Fibroblast of lung (primary cell): ENCODE data around the gene CBFA2T2. TPM values are rescaled to one million over a fixed set of nuclear protein-coding genes. Genes with fewer than 3 reads are reported as not detected.

ENCODE experiments used
- DNase-seq, 2 donors: peaks; one replicate each; pipeline versions ENCODE4 v3.0.0 to v3.0.0-alpha.2; 2010; ENCODE audit warnings: low read depth in 2 of 2
- H2AFZ ChIP-seq: 2 replicates; pipeline ENCODE4 v1.5.1; 2012; ENCODE audit warnings: low read length, control low read depth, inconsistent platforms
- H3K27ac ChIP-seq: 2 replicates; pipeline ENCODE4 v1.5.1; 2011; ENCODE audit warnings: low read length, control low read depth; ENCODE audit not compliant: insufficient read depth
- H3K27me3 ChIP-seq: 2 replicates; pipeline ENCODE4 v1.5.1; 2011; ENCODE audit warnings: mild to moderate bottlenecking, low read length; ENCODE audit not compliant: control insufficient read depth, insufficient read depth
- H3K36me3 ChIP-seq: 2 replicates; pipeline ENCODE4 v1.5.1; 2011; ENCODE audit warnings: low read length; ENCODE audit not compliant: control insufficient read depth, insufficient read depth
- H3K4me1 ChIP-seq: 2 replicates; pipeline ENCODE4 v1.5.1; 2011; ENCODE audit warnings: low read length; ENCODE audit not compliant: control insufficient read depth, insufficient read depth; ENCODE audit errors: extremely low read depth
- H3K4me2 ChIP-seq: 2 replicates; pipeline ENCODE4 v1.5.1; 2011; ENCODE audit warnings: low read length, control low read depth; ENCODE audit not compliant: insufficient read depth; ENCODE audit errors: extremely low read depth
- H3K4me3 ChIP-seq, 4 experiments: fragments of 200-600 bp in 1 of 4; sonication (generic) in 1 of 4; replicated peaks in 1 of 4; 2 replicates each; pipeline ENCODE4 v1.5.1; 2011 to 2016; ENCODE audit warnings: low read length in 4 of 4, low read depth in 3 of 4, mild to moderate bottlenecking in 3 of 4, control low read depth in 2 of 4, inconsistent platforms in 1 of 4, mixed read lengths in 1 of 4; ENCODE audit not compliant: insufficient read depth in 1 of 4; ENCODE audit errors: control extremely low read depth in 1 of 4
- H3K79me2 ChIP-seq: 2 replicates; pipeline ENCODE4 v1.5.1; 2012; ENCODE audit warnings: mild to moderate bottlenecking, low read length, inconsistent platforms; ENCODE audit not compliant: control insufficient read depth, insufficient read depth
- H3K9ac ChIP-seq: 2 replicates; pipeline ENCODE4 v1.5.1; 2011; ENCODE audit warnings: mild to moderate bottlenecking, low read length, control low read depth; ENCODE audit not compliant: insufficient read depth
- H3K9me3 ChIP-seq: 2 replicates; pipeline ENCODE4 v1.5.1; 2012; ENCODE audit warnings: low read depth, low read length; ENCODE audit not compliant: control insufficient read depth, insufficient read depth
- H4K20me1 ChIP-seq: 2 replicates; pipeline ENCODE4 v1.5.1; 2011; ENCODE audit warnings: low read length; ENCODE audit not compliant: control insufficient read depth, insufficient read depth; ENCODE audit errors: extremely low read depth
- CTCF ChIP-seq, 2 donors: IDR thresholded peaks in 1 of 2; conservative IDR thresholded peaks in 1 of 2; 1 replicate in 1 of 2; 2 replicates in 1 of 2; pipeline ENCODE4 v1.5.1; 2011 to 2012; ENCODE audit warnings: low read length in 2 of 2, control low read depth in 1 of 2, inconsistent platforms in 1 of 2, low read depth in 1 of 2, mild to moderate bottlenecking in 1 of 2
- EZH2 ChIP-seq: IDR thresholded peaks from 2 replicates; pipeline ENCODE4 v1.5.1; 2012; ENCODE audit warnings: low read length, control low read depth, mild to moderate bottlenecking; ENCODE audit errors: missing control alignments
- polyA plus RNA-seq, 2 donors: library from polyadenylated mRNA; depleted of rRNA in 1 of 2; stranded (reverse) in 1 of 2; unstranded in 1 of 2; fragments of >200 nt; gene quantifications; 2 replicates each; pipeline ENCODE4 v1.2.1, GENCODE V29; 2011 to 2012; ENCODE audit warnings: missing spikeins in 1 of 2
- total RNA-seq: library from RNA; depleted of rRNA; stranded (reverse); fragments of >200 nt; gene quantifications from 2 replicates; pipeline ENCODE4 v1.2.1, GENCODE V29; 2014

The CBFA2T2 gene
- total and polyA plus RNA-seq, 2 donors (not counting 1 experiment from before 2014, with no cell fraction given): 5.6 to 7.3 TPM

- Histone ChIP-seq H3K79me2 (no peaks in the 10 kb centered on the region), H3K27ac (no peak overlapping the region), H4K20me1 (no peaks in the 10 kb centered on the region), H3K4me3 (no peak overlapping the region), H3K9me3 (no peaks in the 10 kb centered on the region), H3K4me2 (no peak overlapping the region), H3K27me3 (no peaks in the 10 kb centered on the region), H2AFZ (no peak overlapping the region), H3K4me1 (peaks cover 3% of the 10 kb centered on the region), H3K9ac (no peak overlapping the region), H3K36me3 (peaks cover 4% of the 10 kb centered on the region)
- no peak for DNase-seq
- TF ChIP-seq CTCF (conservative IDR thresholded peaks at IDR 0.05 in 1 of 2, IDR thresholded peaks at IDR 0.05 in 1 of 2; ENCODE audit: low read depth in 1 of 2, low read length in 2 of 2): no peak
- TF ChIP-seq EZH2: no peak
These were observed 168.6 kb downstream of the CBFA2T2 start for GRCh38 chr20:33658510-33658909.

DNA sequence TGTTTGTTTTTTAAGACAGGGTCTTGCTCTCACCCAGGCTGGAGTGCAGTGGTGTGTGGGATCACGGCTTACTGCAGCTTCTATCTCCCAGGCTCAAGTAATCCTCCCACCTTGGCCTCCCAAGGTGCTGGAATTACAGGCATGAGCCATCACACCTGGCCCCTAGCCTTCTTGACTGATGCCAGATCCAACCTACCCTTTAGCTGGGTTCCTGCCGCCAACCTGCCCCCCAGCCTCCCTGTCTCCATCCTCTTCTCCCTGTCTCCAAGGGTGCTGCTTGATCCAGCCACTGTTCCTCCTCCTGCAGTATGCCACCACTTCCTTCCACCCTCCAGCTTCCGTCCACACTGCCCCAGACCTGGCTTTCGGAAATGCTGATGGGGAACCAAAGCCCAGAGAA, 169.0 kb downstream of the CBFA2T2 start:
- H2AFZ ChIP-seq: no peak overlapping the region
- no peaks in the 10 kb centered on the region for H3K27me3 ChIP-seq
- no peak overlapping the region for H3K4me2 ChIP-seq
- DNase-seq: no peak
- H3K4me3 ChIP-seq: no peak overlapping the region
- TF ChIP-seq CTCF (conservative IDR thresholded peaks at IDR 0.05 in 1 of 2, IDR thresholded peaks at IDR 0.05 in 1 of 2; ENCODE audit: low read depth in 1 of 2, low read length in 2 of 2) (no peak), EZH2 (no peak)
- peaks cover 4% of the 10 kb centered on the region for H3K36me3 ChIP-seq
- H3K79me2 ChIP-seq: no peaks in the 10 kb centered on the region
- H3K9ac ChIP-seq: no peak overlapping the region
- H3K9me3 ChIP-seq: no peaks in the 10 kb centered on the region
- H3K4me1 ChIP-seq: peaks cover 4% of the 10 kb centered on the region
- no peaks in the 10 kb centered on the region for H4K20me1 ChIP-seq
- H3K27ac ChIP-seq: no peak overlapping the region

DNA sequence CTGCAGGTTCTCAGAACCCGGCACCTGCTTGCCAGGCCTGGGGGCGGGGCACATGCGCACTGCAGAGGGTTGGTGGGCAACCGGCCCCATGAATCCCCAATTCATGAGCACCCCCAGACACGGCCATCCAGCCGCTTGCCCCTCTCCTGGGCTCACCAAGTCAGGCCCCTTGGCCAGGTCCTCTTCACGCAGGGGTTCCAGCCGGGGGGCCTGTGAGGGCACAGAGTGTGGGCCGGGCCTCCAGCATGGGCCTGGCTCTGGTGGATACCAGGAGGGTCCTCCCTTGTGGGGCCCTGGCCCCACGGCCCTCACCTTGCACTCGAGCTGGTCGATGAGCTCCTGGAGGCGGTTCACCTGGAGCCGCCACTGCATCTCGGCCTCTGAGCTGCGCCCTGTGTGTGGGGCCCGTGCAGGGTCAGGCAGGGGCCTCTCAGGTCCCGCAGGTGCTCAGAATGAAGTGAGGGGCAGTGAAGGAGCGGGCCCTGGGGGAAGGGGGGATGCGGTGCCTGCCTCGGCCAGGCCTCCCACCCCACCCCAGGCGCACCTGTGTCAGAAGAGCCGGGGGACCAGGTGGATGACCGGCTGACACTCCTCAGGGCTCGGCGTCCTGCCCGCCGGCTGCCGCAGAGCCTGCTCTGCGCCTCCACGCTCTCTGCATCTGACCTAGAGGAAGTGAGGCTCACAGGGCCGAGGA, 169.6 kb downstream of the CBFA2T2 start:
- no peaks in the 10 kb centered on the region for H3K27me3 ChIP-seq
- H3K9me3 ChIP-seq: no peaks in the 10 kb centered on the region
- no peak overlapping the region for H3K4me3 ChIP-seq
- no peaks in the 10 kb centered on the region for H3K79me2 ChIP-seq
- H2AFZ ChIP-seq: no peak overlapping the region
- DNase-seq: no peak
- no peak overlapping the region for H3K4me2 ChIP-seq
- H4K20me1 ChIP-seq: no peaks in the 10 kb centered on the region
- peaks cover 4% of the 10 kb centered on the region for H3K36me3 ChIP-seq
- H3K27ac ChIP-seq: no peak overlapping the region
- peaks cover 10% of the 10 kb centered on the region for H3K4me1 ChIP-seq
- no peak overlapping the region for H3K9ac ChIP-seq
- TF ChIP-seq CTCF (conservative IDR thresholded peaks at IDR 0.05 in 1 of 2, IDR thresholded peaks at IDR 0.05 in 1 of 2; ENCODE audit: low read depth in 1 of 2, low read length in 2 of 2) (no peak), EZH2 (no peak)
